Measurements from ENCODE around the gene HAUS1. TPM values are rescaled to one million over a fixed set of nuclear protein-coding genes. Genes with fewer than 3 reads are reported as not detected.

The HAUS1 gene, protein sequence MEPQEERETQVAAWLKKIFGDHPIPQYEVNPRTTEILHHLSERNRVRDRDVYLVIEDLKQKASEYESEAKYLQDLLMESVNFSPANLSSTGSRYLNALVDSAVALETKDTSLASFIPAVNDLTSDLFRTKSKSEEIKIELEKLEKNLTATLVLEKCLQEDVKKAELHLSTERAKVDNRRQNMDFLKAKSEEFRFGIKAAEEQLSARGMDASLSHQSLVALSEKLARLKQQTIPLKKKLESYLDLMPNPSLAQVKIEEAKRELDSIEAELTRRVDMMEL
- 14.8 TPM for total RNA-seq

DNA sequence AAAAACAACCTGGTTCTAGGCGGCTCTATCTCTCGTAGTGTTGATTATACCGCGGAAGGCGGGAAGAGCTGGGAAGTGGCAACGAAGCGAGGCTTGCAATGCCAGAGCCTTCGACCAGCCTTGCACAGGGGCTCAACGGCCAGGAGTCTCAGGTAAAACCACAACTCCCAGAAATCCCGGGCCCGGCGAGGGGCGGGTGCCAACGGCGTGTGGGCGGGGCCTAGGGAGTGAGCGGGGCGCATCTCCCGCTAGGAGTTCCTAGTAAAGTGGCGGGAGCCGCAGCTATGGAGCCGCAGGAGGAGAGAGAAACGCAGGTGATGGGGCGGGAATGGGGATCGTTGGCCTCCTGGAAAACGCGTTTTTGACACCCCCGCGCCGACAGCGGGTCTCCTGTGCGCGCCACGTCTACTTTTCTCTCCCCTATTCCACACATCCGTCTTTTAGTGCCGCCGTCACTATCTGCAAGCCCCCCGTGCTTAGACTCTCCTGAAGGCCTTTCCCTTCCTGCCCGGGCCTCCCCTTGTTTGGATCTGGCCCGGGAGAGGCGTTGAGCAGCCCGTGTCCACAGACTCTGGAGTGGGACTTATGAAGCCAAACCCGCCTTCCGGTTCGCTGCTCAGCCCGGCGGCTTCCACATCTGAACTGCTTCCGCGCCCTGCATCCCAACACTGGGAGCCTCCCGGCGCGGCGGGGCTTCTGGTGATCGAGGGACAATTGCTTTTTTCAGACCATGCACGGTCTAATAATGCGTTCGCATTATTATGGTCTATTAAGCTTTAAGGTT lies at the start of gene HAUS1:
Gene HAUS1, plus strand, starts transcription at position 258 of the 784 bp plus-strand sequence. Its CDS starts 27 bp downstream, at position 285.
- Histone ChIP-seq H3K4me3 (ENCODE audit: low read length) (peak within 1 kb of the TSS; percentile 79), H3K9me3 (ENCODE audit: low read depth, low read length) (no peaks in the 10 kb centered on the region), H3K27me3 (ENCODE audit: insufficient read depth, low read length) (no peaks in the 10 kb centered on the region), H3K4me1 (ENCODE audit: insufficient read depth, low read length) (peaks cover 10% of the 10 kb centered on the region)

DNA sequence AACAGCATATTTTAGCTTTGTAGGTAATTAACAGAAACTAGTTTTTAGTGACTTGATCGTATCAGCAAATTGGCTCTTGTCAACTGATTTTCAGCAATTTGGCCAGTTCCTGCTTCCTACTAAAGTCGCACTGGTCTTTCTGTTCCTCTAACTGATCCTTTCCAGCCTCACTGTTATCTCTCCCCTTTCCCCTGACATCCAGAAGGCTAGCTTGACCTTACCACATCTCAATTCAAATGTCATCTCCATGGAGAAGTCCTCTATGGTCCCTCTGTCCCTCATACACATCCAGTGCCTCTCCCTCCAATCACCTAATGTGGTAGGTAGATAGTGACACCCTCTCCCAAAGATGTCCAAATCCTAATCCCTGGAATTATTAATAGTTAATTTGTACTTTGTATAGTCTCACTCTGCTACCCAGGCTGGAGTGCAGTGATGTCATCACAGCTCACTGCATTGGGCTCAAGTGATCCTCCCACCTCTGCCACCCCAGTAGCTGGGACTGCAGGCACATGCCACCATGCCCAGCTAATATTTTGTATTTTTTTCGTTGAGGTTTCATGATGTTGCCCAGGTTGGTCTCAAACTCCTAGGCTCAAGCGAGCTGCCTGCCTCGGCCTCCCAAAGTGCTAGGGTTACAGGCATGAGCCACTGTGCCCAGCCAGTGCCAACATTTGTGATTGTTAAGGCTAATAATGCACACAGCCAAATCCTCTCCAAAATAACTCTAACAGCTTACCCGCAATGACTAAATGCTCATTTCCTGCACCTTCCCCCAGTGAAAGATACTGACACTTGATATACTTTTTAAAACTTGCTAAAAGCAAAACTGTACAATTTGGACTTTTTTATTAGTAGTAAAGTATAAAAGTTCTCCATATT lies 49.0 kb upstream of the HAUS1 start:
- Histone ChIP-seq H3K4me3 (ENCODE audit: low read length) (no peak overlapping the region), H3K27me3 (ENCODE audit: insufficient read depth, low read length) (no peaks in the 10 kb centered on the region), H3K9me3 (ENCODE audit: low read depth, low read length) (no peaks in the 10 kb centered on the region), H3K4me1 (ENCODE audit: insufficient read depth, low read length) (peaks cover 29% of the 10 kb centered on the region)

DNA sequence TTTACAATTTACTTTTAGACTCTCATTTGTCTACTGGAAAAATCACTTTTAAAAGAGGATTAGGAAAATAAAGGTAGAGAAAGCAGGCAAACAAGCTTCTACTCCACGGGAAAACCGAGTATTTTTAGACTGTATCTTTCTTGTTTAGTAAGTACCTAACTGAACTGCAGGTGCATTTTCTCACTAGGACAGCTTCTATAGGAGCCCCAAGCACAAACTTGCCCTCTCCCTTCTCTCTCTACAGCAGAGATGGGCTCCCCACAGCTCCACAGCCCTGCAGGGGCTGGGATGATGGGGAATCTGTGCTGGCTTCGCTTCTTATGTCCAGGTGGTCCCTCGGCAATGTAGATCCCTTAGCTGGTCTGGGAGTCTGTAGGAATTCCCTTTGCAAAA lies 48.4 kb upstream of the HAUS1 start:
- Histone ChIP-seq H3K4me1 (ENCODE audit: insufficient read depth, low read length) (peaks cover 35% of the 10 kb centered on the region), H3K4me3 (ENCODE audit: low read length) (no peak overlapping the region), H3K9me3 (ENCODE audit: low read depth, low read length) (no peaks in the 10 kb centered on the region), H3K27me3 (ENCODE audit: insufficient read depth, low read length) (no peaks in the 10 kb centered on the region)

DNA sequence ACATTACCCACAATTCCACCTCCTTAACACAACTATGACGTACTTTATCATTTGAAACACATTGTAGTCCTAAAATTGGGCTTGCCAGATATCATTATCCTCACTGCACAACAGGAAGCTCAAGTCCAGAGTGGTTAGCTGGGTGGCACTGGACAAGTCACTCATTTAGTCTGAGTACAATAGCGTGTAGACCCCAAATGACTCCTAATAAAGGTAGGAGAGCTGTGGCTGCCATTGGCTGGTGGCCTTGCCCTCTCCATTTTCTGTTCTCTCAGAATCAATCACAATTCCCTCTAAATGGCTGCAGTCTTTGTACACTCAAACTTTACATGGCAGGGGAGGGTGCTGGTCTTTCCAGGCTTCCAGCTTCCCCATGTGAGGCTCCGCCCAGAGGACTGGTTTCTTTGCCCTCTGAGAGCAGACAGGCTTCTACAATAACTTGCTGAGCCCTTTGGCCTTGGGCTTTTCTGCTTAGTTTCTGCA lies 43.8 kb upstream of the HAUS1 start:
- Histone ChIP-seq H3K4me1 (ENCODE audit: insufficient read depth, low read length) (peaks cover 24% of the 10 kb centered on the region), H3K9me3 (ENCODE audit: low read depth, low read length) (no peaks in the 10 kb centered on the region), H3K4me3 (ENCODE audit: low read length) (no peak overlapping the region), H3K27me3 (ENCODE audit: insufficient read depth, low read length) (no peaks in the 10 kb centered on the region)

DNA sequence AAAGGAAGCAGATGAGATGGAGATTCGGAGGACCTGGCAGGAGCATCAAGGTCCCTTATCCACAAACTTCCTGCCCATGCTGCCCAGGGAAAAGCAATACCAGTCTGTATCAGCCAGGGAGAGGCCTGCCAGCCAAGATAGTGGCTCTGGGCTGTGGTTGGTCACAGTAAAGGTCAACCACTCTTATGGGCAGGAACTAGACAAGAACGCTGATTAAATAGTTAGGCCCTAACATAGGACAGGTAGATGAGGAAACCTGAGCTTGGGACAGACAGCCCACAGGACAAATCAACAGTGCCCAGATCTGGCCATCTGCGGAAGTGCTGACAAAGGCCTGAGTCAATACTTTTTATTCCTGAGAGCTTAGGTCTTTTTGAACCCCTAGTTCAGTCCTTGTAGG lies 42.8 kb upstream of the HAUS1 start:
- no peak overlapping the region for H3K4me3 ChIP-seq (ENCODE audit: low read length)
- no peaks in the 10 kb centered on the region for H3K27me3 ChIP-seq (ENCODE audit: insufficient read depth, low read length)
- peaks cover 14% of the 10 kb centered on the region for H3K4me1 ChIP-seq (ENCODE audit: insufficient read depth, low read length)
- no peaks in the 10 kb centered on the region for H3K9me3 ChIP-seq (ENCODE audit: low read depth, low read length)

DNA sequence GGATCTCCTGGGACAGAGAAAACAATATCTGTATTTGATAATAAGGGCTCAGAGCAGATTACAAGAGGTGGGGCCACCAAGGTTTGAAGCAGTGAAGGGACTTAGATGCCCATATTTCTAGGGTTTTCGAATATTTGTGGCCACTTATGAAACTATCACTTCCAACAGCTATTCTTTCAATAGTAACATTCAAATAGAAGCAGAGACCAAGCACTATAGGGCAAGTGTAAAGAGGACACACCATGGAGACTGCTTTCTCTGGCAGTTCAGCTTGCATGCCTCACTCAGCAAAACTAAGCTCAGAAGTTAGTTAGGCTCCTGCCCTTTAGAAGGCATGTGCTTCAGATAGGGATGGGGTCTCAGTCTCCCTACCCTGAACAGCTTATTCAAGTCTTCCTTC lies 42.4 kb upstream of the HAUS1 start:
- H3K27me3 ChIP-seq (ENCODE audit: insufficient read depth, low read length), result no peaks in the 10 kb centered on the region
- no peaks in the 10 kb centered on the region for H3K9me3 ChIP-seq (ENCODE audit: low read depth, low read length)
- no peak overlapping the region for H3K4me3 ChIP-seq (ENCODE audit: low read length)
- peaks cover 12% of the 10 kb centered on the region for H3K4me1 ChIP-seq (ENCODE audit: insufficient read depth, low read length)

DNA sequence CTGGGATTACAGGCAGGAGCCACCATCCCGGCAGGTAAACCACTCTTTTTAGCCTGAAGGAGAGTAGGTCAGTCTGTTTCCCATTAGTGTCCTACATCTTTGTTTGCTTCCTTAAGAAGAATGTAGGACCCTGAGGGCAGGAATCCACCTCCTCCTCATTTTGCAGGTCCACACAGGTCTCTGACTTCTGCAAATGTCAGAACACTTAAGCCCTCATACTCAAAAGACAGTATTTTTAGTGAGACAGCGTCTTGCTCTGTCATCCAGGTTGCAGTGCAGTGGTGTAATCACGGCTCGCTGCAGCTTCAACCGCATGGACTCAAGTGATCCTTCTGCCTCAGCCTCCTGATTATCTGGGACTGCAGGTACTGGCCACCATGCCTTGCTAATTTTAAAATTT lies 41.4 kb upstream of the HAUS1 start:
- Histone ChIP-seq H3K4me1 (ENCODE audit: insufficient read depth, low read length) (peaks cover 12% of the 10 kb centered on the region), H3K9me3 (ENCODE audit: low read depth, low read length) (no peaks in the 10 kb centered on the region), H3K27me3 (ENCODE audit: insufficient read depth, low read length) (no peaks in the 10 kb centered on the region), H3K4me3 (ENCODE audit: low read length) (no peak overlapping the region)

DNA sequence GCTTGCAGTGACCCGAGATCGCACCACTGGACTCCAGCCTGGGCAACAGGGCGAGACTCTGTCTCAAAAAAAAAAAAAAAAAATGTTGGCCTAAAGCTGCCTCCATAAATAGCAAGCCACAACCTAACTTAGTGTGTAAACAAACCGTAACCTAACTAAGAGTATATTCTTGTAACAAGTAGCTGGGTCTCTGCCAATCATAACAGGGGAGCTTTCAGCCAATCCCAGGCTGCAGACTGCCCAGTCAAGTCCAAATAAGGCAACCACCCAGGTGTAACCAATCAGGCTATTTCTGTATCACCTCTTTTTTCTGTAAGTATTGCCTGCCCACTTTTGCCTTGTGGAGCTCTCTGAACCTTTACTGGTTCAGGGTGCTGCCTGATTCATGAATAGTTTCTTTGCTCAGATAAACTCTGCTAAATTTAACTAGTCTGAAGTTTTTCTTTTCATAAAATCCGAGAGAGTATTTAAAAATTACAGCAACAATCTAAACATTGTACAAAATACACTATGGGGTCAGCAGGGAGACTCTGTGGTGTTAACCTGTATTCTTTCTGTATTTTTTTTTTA lies 36.7 kb upstream of the HAUS1 start:
- Histone ChIP-seq H3K9me3 (ENCODE audit: low read depth, low read length) (no peaks in the 10 kb centered on the region), H3K4me1 (ENCODE audit: insufficient read depth, low read length) (peaks cover 35% of the 10 kb centered on the region), H3K4me3 (ENCODE audit: low read length) (no peak overlapping the region), H3K27me3 (ENCODE audit: insufficient read depth, low read length) (no peaks in the 10 kb centered on the region)

DNA sequence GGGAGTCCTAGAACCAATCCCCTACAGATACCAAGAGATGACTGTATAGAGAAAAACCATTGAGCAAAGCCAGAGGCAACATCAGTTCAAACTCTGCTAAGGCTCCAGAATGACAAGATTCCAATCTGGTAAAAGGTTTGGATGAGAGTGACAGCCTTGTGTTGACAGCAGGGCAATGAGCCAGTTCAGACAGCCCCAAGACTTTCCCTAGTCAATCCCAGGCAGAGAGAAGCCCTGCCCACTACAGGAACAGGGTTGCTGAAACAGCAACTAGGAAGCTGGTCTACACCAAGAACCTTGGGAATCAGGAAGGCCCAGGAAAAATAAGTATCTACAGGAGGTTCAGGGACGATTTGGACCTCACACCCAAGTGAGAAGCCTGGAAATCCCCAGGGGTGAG lies 35.4 kb upstream of the HAUS1 start:
- Histone ChIP-seq H3K4me3 (ENCODE audit: low read length) (no peak overlapping the region), H3K4me1 (ENCODE audit: insufficient read depth, low read length) (peaks cover 47% of the 10 kb centered on the region), H3K27me3 (ENCODE audit: insufficient read depth, low read length) (no peaks in the 10 kb centered on the region), H3K9me3 (ENCODE audit: low read depth, low read length) (no peaks in the 10 kb centered on the region)

DNA sequence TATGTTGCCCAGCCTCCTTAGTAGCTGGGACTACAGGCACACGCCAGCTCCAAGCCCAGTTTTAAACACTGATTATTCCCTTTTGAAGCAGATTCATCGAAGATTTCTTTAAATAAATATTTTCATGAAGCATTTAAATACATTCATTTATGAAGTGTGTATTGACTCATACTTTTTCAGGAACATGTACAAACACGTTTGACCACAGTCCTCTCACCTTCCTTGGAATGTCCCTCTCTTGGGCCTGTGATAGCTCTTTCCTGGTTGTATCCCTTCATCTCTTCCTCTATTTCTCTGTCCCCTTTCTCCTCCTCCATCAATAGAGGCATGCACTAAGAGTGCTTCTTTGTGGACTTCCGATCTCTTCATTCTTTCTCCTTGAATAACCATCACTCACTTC lies 34.7 kb upstream of the HAUS1 start:
- Histone ChIP-seq H3K27me3 (ENCODE audit: insufficient read depth, low read length) (no peaks in the 10 kb centered on the region), H3K4me3 (ENCODE audit: low read length) (no peak overlapping the region), H3K4me1 (ENCODE audit: insufficient read depth, low read length) (peaks cover 47% of the 10 kb centered on the region)

DNA sequence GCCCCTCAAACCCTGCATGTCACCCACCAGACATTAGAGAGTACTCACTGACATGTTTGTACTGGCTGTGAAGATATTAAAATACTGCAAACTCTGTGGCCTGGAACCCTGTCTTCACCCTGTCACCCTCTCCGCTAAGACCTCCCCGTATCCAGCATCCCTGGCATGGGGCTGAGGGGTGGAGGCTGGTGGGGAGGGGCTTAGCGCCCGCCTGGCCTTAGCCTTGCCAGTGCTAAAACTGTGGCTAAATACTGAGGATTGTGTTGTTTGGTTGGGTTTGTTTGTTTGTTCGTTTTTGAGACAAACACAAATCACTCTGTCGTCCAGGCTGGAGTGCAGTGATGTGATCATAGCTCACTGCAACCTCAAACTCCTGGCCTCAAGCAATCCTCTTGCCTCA lies 34.0 kb upstream of the HAUS1 start:
- Histone ChIP-seq H3K4me1 (ENCODE audit: insufficient read depth, low read length) (peaks cover 47% of the 10 kb centered on the region), H3K9me3 (ENCODE audit: low read depth, low read length) (no peaks in the 10 kb centered on the region), H3K27me3 (ENCODE audit: insufficient read depth, low read length) (no peaks in the 10 kb centered on the region), H3K4me3 (ENCODE audit: low read length) (peak overlapping the region; percentile 78)

More for the DNA sequence above, 34.7 kb upstream of the HAUS1 start:
- no peaks in the 10 kb centered on the region for H3K9me3 ChIP-seq (ENCODE audit: low read depth, low read length)

DNA sequence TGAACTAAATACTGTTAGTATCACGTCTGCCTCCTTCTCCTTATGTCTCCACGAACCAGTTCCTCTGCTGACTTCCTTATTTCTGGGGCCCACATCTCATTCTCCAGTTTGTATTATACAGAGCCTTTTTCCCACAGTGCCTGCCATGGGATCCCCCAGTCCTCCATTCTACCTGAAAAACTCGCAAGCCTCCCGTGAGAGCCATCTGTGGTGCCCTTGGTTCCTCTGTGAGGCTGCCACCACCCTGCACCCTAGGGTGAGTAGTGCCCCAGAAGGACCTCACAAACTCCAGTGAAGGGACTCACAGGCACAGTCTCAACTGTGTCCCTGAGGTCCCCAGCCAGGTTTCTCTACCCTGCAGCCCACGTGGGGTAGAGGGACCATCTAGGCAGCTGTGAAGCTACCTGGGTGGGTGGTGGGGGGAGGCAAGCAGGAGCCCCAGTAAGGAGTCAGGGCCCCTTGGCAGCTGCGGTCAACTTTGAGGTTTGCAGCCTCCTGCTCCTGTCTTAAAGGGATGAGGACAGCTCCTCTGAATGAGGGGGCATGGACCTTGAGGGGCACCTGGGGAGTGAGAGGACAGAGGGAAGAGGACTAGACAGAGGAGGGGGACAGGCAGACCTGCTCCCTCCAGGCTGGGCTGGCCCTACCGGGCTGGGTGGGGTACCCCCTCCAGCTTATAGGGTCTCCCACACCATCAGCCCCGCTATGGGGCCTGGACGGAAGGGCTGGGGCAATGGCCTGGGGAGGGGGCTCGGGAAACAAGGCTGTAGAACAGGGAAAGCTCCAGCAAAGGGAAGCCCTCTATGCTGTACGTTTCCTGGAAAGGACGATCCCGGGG lies 33.2 kb upstream of the HAUS1 start:
- Histone ChIP-seq H3K4me3 (ENCODE audit: low read length) (peak overlapping the region; percentile 78), H3K4me1 (ENCODE audit: insufficient read depth, low read length) (peaks cover 47% of the 10 kb centered on the region), H3K9me3 (ENCODE audit: low read depth, low read length) (no peaks in the 10 kb centered on the region)

DNA sequence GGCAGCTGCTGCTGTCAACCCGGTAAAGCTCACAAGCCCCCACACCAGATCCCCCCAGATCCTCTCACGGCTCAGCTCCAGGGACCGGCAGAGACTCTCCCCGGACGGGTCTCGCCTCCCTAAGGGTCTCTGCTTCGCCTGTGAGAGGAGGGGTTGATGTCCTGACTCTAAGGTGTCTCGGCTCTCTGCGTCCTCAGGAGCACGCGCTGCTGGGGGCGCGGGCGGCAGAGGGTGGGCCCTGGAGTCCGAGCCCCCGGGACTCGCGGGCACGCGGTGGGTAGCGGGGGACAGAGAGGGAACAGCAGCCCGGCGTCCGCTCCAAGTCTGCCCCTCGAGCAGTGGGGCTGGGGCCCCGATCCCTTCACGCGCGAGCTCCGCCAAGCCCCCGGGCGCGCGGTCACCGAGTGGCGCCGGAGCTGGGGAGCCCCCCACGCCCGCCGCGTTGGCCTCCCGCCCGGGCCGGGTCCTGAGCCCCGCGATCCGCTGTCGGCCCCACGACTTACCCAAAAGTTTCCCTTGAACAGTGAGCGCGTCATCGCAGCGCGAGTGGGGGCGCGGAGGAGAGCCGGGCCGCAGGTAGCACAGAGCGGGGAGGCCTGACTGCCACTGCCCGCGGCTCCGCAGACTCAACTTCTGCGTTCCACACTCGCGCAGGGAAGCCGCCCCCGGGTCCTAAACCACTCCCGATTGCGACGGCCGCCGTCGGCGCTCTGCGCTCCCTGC lies 32.4 kb upstream of the HAUS1 start, which contains the start of gene PSTPIP2:
Gene PSTPIP2, minus strand, starts transcription at position 608 of the 723 bp plus-strand sequence. Its CDS starts 72 bp downstream, at position 536.
- Histone ChIP-seq H3K4me3 (ENCODE audit: low read length) (peak within 1 kb of the TSS; percentile 78), H3K9me3 (ENCODE audit: low read depth, low read length) (no peaks in the 10 kb centered on the region), H3K4me1 (ENCODE audit: insufficient read depth, low read length) (peaks cover 47% of the 10 kb centered on the region), H3K27me3 (ENCODE audit: insufficient read depth, low read length) (no peaks in the 10 kb centered on the region)

More for the DNA sequence above, 33.2 kb upstream of the HAUS1 start:
- no peaks in the 10 kb centered on the region for H3K27me3 ChIP-seq (ENCODE audit: insufficient read depth, low read length)
